ENCODE results near the gene ABTB2.

Gene ABTB2

DNA sequence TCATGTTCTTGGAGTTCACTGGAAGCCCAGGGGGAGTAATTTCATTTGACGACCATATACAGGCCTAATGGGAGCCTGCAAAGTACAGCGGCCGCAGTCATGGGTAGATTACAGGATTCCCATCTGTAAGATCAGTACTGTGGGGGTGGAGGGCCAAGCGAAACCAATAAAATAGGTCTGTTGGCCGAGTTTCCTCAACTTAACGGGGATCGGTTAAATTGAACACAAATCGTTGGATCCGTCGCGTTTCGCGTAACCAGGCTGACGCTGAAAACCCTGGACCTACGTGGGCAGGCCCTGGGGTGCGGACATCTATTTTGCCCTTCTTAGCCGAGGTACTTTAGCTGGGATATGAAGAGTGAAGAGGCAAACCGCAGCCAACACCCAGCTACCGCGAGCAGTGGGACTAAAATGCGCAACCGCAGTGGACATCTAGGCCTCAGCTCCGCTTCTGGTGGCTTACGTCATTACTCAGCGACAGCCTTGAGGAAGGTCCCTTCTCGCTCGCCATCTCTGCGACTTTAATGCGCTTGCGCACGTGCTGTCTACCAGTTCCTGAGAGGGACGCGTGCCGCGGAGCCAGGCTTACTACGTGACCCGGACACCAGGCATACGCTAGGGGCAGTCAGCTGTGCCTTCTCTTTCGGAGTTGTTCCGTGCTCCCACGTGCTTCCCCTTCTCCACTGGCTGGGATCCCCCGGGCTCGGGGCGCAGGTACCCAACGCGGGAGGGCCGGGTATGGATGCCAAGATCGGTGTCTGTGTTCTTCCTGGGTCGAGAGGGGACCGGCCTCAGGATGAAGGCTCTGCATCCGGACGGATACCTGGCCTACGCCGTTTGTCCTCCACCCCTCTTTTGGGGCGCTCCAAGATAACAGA, 252.5 kb downstream of the ABTB2 start, which contains the start of gene NAT10:
Gene NAT10, plus strand, starts transcription at position 551 of the 878 bp plus-strand sequence. CDS start 2,597 bp downstream, outside the sequence.
- peak; percentile 96 for DNase-seq (ENCODE audit: low read depth)

DNA sequence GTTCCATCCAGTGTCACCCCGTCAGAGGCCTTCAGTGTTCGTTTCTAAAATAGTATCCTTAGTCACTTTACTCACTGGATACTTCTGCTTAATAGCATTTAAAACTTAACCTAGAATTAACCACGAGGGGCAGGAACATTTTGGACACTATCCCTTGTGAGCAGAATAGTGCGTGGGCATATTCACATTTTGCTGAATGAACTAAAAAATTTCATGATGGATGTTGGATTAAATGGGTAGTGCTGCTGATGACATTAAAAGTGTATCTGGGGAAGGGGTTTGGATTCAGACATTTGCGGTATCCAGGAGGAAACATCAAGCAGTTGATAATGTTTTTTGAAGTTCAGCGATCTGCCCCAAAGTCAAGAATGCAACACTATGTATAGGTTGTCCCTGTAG, 253.1 kb downstream of the ABTB2 start:
- DNase-seq (ENCODE audit: low read depth), result no peak

Data from stimulated activated CD8-positive, alpha-beta memory T cell treated with anti-CD3 and anti-CD28 coated beads, Interleukin-7, amount 100 ng/mL, for 24 hours (primary cell).